ENCODE data around the gene PEX11G.
A peak's percentile ranks its signal among the peaks of the same experiment; 100 is the strongest.

Gene PEX11G

GRCh38 chr19:7522072-7522922, 33.5 kb upstream of the PEX11G start, which contains the start of gene MCOLN1:
MCOLN1 (plus strand) TSS chr19:7522624; CDS start chr19:7522751, 127 bp downstream.
- Histone ChIP-seq H3K27ac (peak within 1 kb of the TSS in 20 of 21 experiments; percentile 52 to 90 (median 78)), H3K4me3 (peak within 1 kb of the TSS; percentile 61 to 97 (median 78))

- peak overlapping the region in 16 of 21 experiments; percentile 32 to 90 (median 78) for H3K27ac ChIP-seq
- H3K4me3 ChIP-seq = peak overlapping the region in 4 of 7 experiments; percentile 61 to 97 (median 82)
Measured at GRCh38 chr19:7521551-7522071, 32.8 kb upstream of the PEX11G start.

- peak overlapping the region in 1 of 21 experiments; percentile 4 for H3K27ac ChIP-seq
- no peak overlapping the region for H3K4me3 ChIP-seq
Measured at GRCh38 chr19:7520131-7521051, 31.6 kb upstream of the PEX11G start.

- no peak overlapping the region for H3K27ac ChIP-seq
Measured at GRCh38 chr19:7519361-7520130, 30.7 kb upstream of the PEX11G start.

DNA sequence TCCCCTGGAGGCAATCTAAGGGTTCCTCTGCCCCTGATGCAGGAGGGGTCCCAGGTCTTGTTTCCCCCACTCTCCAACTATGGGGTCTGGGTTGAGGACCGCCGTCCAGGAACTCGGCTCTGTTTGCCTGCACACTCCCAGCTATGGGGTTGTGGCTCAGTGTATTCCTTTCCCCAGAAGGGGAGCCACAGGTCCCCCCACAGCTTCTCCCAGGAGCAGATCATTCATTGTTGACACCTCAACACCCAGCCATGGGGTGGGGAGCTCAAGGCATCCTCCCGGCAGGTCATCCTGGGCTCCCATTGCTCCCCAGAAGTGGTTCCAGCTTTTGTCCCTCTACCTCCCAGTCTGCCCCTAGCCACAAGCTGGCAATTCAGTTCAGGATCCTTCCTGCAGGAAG, 28.0 kb upstream of the PEX11G start:
- H3K27ac ChIP-seq = peak overlapping the region in 16 of 21 experiments; percentile 56 to 96 (median 84)
- H3K4me3 ChIP-seq = peak overlapping the region; percentile 37 to 61 (median 51)

More at GRCh38 chr19:7519361-7520130, 30.7 kb upstream of the PEX11G start:
- no peak overlapping the region for H3K4me3 ChIP-seq

DNA sequence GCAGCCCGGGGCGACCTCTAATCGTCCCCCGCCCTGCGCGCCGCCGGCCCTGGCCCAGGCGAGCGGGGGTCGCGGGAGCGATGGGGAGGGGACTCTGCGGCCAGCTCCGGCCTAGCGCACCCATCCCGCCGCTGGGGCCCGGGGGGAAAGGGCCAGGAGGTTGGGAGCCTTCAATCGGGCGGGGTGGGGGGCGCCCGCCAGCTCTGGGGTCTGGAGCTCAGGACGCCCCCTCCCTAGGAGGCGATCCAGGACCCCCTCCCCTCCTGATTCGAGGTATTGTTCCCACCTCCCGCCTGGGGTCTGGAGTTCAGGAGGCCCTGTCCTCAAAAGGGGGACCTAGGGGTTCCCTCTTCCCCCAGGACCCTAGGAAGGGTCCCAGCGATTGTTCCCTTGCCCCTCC, 27.5 kb upstream of the PEX11G start:
- H3K27ac ChIP-seq = peak overlapping the region in 20 of 21 experiments; percentile 37 to 96 (median 84)
- peak overlapping the region; percentile 37 to 61 (median 51) for H3K4me3 ChIP-seq

GRCh38 chr19:7515645-7516151, 26.9 kb upstream of the PEX11G start, which contains the start of gene ZNF358:
ZNF358 (plus strand) TSS chr19:7516103; CDS start chr19:7519243, 3,140 bp downstream.
- peak within 1 kb of the TSS; percentile 56 to 96 (median 84) for H3K27ac ChIP-seq
- H3K4me3 ChIP-seq = peak within 1 kb of the TSS; percentile 37 to 61 (median 51)

GRCh38 chr19:7515110-7515644, 26.3 kb upstream of the PEX11G start:
- H3K27ac ChIP-seq = peak overlapping the region in 20 of 21 experiments; percentile 53 to 89 (median 77)
- peak overlapping the region in 3 of 7 experiments; percentile 21 to 61 (median 55) for H3K4me3 ChIP-seq

GRCh38 chr19:7513809-7514642, 25.2 kb upstream of the PEX11G start:
- Histone ChIP-seq H3K4me3 (no peak overlapping the region), H3K27ac (no peak overlapping the region)

DNA sequence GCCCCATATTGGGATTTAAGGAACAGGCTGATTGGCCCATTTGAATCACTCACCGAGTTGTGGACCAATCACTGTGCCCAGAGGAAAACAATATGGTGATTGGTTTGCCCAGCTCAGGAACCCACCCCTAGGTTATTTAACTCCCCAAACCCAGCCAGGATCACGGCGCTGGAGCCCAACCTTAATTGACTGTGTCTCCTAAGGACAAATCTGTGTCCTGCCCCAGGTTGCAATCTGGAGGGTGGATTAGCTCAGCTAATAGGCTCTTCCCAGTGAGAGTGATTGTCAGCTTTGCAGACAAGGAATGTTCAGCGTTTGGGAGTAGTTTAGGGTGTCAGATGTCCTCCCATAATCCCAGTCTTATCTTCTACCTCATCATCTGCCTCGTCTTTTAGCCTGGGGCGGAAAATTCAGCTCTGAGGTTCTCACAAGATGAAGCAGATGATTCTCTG, 23.6 kb upstream of the PEX11G start:
- H3K27ac ChIP-seq = no peak overlapping the region
- no peak overlapping the region for H3K4me3 ChIP-seq

DNA sequence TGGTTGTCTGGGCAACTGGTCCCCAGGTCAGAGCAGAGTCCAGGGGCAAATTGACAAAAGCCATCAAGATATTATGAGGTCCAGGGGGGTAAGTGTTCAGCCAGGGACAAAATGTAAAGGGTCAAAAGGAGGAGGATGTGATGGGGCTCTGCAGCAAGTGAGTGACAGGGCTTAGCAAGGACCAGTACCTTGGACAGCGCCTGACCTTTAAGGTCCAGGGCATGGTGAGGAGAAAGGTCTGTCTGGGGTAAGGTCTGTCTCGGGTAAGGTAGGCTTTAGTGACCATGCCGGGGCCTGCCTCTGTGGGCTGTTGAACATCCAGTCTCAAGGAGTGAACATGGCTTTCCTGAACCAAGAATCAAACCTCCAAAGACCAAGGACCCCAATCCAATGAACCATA, 20.8 kb upstream of the PEX11G start:
- no peak overlapping the region for H3K4me3 ChIP-seq
- H3K27ac ChIP-seq = no peak overlapping the region

DNA sequence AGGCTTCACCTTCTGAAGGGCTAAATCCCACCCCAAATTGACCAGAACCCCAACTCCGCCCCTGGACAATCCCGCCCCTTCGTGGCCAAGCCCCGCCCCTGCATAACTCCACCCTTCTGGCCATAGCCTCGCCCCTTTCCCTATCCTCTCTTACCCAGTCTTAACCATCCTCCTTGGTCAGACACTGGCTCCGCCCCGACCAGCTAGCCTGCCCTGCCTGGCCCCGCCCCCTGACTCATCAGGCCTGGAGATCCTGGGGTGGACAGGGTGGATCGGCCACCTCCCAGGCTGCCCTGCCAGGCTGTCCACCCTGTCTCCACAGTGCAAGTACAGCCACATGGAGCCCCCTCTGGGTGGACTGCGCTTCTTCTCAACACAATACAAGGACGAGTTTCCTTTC, 19.0 kb upstream of the PEX11G start:
- no peak overlapping the region for H3K27ac ChIP-seq
- no peak overlapping the region for H3K4me3 ChIP-seq

DNA sequence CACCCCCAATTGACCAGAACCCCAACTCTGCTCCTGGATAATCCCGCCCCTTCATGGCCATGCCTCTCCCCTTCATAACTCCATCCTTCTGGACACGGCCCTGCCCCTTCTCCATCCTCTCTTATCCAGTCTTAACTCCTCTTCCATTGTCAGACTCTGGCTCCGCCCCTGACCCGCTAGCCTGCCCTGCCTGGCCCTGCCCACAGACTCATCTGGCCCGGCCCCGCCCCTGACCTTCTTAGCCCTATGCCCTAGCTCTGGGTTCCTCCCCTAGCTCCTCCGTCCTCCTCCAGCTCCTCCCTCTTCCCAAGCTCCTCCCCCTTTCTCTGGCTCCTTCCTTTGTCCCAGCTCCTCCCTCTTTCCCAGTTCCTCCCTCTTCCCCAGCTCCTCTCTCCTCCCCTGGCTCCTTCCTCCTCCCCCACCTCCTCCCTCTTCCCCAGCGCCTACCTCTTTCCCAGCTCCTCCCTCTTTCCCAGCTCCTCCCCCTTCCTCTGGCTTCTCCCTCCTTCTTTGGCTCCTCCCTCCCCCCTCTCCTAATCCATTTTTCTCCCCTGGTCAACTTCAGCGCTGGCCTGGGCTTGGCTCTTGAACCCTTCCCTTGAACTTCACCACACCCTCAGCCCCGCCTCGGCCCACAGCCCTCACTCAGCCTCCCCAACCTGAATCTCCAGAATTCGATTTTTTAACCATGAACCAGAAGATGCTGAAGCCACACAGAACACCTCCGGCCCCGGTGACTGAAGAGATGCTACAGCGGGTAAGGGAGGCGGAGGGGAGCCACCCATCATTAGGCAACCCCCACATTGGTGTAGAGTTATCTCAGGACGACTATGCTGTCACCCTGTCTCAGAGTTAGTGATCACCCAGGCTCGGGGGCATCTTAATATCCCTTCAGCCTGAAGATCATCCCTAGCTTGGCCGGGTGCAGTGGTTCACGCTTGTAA, 17.8 kb upstream of the PEX11G start:
- no peak overlapping the region for H3K27ac ChIP-seq

GRCh38 chr19:7505682-7506384, 17.0 kb upstream of the PEX11G start:
- no peak overlapping the region for H3K4me3 ChIP-seq
- no peak overlapping the region for H3K27ac ChIP-seq

More for the DNA sequence above, 17.8 kb upstream of the PEX11G start:
- no peak overlapping the region for H3K4me3 ChIP-seq

DNA sequence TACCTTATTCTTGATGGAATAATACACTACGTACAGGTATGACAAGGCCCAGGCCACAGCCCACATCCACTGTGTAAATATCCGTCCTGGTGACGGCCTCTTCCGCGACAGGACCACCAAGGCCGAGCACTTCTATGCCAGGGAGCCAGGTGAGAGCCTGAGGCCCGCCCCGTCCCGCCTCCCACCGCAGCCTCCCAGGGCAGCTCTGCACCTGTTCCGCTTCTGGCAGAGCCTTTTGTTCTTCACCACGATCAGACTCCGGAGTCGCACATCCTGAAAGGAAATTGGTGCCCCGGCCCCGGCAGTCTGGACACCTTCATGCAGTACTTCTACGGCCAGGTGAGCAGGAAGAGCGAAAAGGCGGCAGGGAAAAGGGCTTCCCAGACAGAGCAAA, 16.4 kb upstream of the PEX11G start:
- no peak overlapping the region for H3K4me3 ChIP-seq

DNA sequence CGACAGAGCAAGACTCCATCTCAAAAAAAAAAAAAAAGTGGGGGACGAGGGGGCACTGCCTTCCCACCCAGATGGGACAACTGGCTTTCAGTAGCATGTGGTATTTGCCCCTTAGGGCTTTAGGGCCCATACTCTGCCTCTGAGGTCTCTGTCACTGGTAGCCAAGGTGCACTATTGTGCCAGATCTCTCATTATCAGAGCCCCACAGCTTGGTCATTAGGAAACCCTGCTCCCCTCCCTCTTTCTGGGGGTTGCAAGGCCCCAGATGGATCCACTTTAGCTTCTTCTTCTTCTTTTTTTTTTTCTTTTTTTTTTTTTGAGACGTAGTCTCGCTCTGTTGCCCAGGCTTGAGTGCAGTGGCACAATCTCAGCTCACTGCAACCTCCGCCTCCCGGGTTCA, 15.8 kb upstream of the PEX11G start:
- Histone ChIP-seq H3K27ac (no peak overlapping the region), H3K4me3 (no peak overlapping the region)

More for the DNA sequence above, 16.4 kb upstream of the PEX11G start:
- no peak overlapping the region for H3K27ac ChIP-seq

Measured in skin epidermis (tissue), 12 donors.